Left lung (tissue), 10 donors: ENCODE results near the gene NDUFB7. TPM values are rescaled to one million over a fixed set of nuclear protein-coding genes. Genes with fewer than 3 reads are reported as not detected.

Experiments used
- ATAC-seq: fragments of 200-7000 bp; cut with Tn5 transposase; one replicate; pipeline ENCODE4 v1.9.1; 2020; ENCODE audit warnings: moderate library complexity
- DNase-seq, 4 donors: peaks; one replicate each; pipeline ENCODE4 v3.0.0-alpha.2; 2013 to 2020
- H3K27ac ChIP-seq, 2 donors: fragments of 200-600 bp; sonication (generic) in 1 of 2; one replicate each; pipeline versions ENCODE4 v1.5.0 to v1.8.0; 2020 to 2021
- H3K27me3 ChIP-seq, 2 donors: fragments of 200-600 bp; sonication (generic) in 1 of 2; one replicate each; pipeline versions ENCODE4 v1.5.0 to v1.8.0; 2020 to 2021
- H3K36me3 ChIP-seq, 2 donors: fragments of 200-600 bp; sonication (generic) in 1 of 2; one replicate each; pipeline versions ENCODE4 v1.5.0 to v1.8.0; 2020 to 2021
- H3K4me1 ChIP-seq, 2 donors: fragments of 200-600 bp; one replicate each; pipeline ENCODE4 v1.8.0; 2021
- H3K4me3 ChIP-seq, 2 donors: fragments of 200-600 bp; sonication (generic) in 1 of 2; one replicate each; pipeline versions ENCODE4 v1.5.0 to v1.8.0; 2020 to 2021; ENCODE audit warnings: mild to moderate bottlenecking in 1 of 2
- H3K9me3 ChIP-seq, 2 donors: fragments of 200-600 bp; sonication (generic) in 1 of 2; one replicate each; pipeline versions ENCODE4 v1.5.0 to v1.8.0; 2020 to 2021
- intact Hi-C, 2 donors: fragments of 100-400 bp; cut with DNase I; formaldehyde crosslinking; loops; one replicate each; pipeline versions ENCODE4 v1.11.2 to v1.14.2; 2022
- polyA plus RNA-seq, 6 donors: library from polyadenylated mRNA; unstranded; fragments of 120-200 nt; gene quantifications; one replicate each; pipeline ENCODE4 v1.2.1, GENCODE V29; 2013; ENCODE audit not compliant: insufficient read length in 6 of 6
- total RNA-seq, 2 donors: library from RNA; stranded (reverse); fragmentation: NEBNext Ultra II Directional; extraction: Animal tissue kit (Norgen Biotek cat#: 25700); gene quantifications; one replicate each; pipeline ENCODE4 v1.2.1, GENCODE V29; 2021
- TF ChIP-seq, protein P1 (sequence below), 2 donors: fragments of 200-600 bp; sonication (generic) in 1 of 2; IDR thresholded peaks; one replicate each; pipeline versions ENCODE4 v1.5.0 to v1.8.0; 2021; ENCODE audit warnings: antibody characterized with exemption in 2 of 2
- donor health status: DM: no; HTN: yes; CAD: no.
- donor health status: DM: no; HTN: no; CAD: no.

NDUFB7 gene
- total and polyA plus RNA-seq, 8 donors = 60.1 to 125 (median 87.5) TPM

DNA sequence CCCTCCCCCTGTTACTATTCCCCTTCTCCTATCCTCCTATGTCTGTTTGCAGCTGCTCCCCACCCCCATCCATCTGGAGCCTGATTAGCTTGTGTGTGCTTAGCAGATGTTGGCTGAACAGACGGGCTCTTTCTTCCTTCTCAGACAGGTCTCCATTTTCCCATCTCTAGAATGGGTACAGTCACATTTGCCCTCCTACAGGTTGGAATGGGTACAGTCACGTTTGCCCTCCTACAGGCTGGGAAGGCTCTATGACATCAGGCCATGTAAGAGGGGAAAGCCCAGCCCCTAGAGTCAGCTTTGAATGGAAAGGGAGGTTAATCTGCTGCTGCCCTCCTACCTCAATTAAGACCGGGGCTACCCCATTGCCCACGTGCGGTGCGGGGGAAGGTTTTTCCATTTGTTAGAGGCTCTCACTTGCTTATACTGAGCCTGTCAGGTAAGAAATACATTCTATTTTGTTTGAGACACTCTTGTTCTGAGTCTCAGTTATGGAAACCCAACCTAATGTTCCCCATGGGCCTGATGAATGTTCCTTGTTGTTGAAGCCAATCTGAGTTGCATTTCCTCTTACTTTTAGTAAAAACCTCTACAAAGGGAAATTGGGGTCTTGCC lies 8.9 kb upstream of the NDUFB7 start:
- intact Hi-C loops = no loop called here
- no peak overlapping the region for H3K27ac ChIP-seq
- TF ChIP-seq, protein P1, sequence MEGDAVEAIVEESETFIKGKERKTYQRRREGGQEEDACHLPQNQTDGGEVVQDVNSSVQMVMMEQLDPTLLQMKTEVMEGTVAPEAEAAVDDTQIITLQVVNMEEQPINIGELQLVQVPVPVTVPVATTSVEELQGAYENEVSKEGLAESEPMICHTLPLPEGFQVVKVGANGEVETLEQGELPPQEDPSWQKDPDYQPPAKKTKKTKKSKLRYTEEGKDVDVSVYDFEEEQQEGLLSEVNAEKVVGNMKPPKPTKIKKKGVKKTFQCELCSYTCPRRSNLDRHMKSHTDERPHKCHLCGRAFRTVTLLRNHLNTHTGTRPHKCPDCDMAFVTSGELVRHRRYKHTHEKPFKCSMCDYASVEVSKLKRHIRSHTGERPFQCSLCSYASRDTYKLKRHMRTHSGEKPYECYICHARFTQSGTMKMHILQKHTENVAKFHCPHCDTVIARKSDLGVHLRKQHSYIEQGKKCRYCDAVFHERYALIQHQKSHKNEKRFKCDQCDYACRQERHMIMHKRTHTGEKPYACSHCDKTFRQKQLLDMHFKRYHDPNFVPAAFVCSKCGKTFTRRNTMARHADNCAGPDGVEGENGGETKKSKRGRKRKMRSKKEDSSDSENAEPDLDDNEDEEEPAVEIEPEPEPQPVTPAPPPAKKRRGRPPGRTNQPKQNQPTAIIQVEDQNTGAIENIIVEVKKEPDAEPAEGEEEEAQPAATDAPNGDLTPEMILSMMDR (IDR thresholded peaks at IDR 0.05) = no peak
- H3K36me3 ChIP-seq = no peaks in the 10 kb centered on the region
- no peaks in the 10 kb centered on the region for H3K27me3 ChIP-seq
- ATAC-seq (no peak), DNase-seq (peak in 1 of 4 donors; percentile 8)
- H3K9me3 ChIP-seq = no peaks in the 10 kb centered on the region
- H3K4me3 ChIP-seq = no peak overlapping the region
- H3K4me1 ChIP-seq = no peaks in the 10 kb centered on the region

DNA sequence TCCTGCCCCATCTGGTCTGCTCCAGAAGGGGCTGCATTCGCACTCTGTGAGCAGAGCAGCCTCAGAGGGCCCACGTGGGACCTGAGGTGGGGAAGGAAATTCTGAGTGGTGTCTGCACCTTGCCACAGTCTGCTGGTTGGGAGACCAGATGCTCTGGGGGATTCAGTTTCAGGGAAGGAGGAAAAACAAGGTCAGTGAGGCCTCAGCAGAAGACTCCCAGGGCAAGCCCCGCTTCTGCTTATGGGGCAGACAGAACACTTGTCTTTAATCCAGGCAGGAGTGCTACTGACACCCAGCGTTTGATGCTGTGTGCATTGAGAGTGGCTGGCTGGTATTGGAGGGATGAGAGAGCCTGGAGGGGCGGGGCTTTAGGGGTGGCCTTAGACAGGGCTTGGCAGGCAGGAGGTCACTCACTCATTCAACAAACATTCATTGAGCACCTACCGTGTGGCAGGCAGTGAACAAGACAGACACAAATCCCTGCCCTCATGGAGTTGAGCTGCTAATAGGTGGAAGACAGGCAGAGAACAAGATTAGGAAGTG lies 6.1 kb upstream of the NDUFB7 start:
- no peak for ATAC-seq
- TF ChIP-seq, protein P1 (IDR thresholded peaks at IDR 0.05) = no peak

DNA sequence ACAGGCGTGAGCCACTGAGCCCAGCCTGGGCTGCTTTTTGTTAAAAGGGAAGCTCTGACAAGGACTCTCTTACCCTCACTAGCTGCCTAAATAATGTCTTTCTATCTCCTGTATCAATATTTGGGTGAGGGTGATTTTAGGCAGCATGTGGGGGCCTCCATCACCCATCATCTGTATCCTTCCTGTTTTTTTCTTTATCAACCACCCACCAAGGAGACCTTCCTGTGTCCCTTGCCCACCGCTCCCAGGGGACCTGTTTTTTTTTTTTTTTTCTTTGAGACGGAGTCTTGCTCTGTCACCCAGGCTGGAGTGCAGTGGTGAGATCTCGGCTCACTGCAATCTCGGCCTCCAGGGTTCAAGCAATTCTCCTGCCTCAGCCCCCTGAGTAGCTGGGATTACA lies 5.4 kb upstream of the NDUFB7 start:
- TF ChIP-seq, protein P1 (IDR thresholded peaks at IDR 0.05) = no peak
- Histone ChIP-seq H3K4me3 (no peak overlapping the region), H3K9me3 (no peaks in the 10 kb centered on the region), H3K4me1 (peaks cover 6 to 13% of the 10 kb centered on the region in 2 donors), H3K27me3 (no peaks in the 10 kb centered on the region), H3K27ac (no peak overlapping the region), H3K36me3 (no peaks in the 10 kb centered on the region)
- ATAC-seq (no peak), DNase-seq (peak in 1 of 4 donors; percentile 8)
- intact Hi-C loops = loop anchor here in 1 of 2 donors (10.0 kb wide), 1 partner anchor 118 kb away; the partner anchor contains the start of gene ZNF333

More for the DNA sequence above, 6.1 kb upstream of the NDUFB7 start:
- H3K4me3 ChIP-seq = no peak overlapping the region
- no peaks in the 10 kb centered on the region for H3K9me3 ChIP-seq
- peak in 1 of 4 donors; percentile 25 for DNase-seq
- no peak overlapping the region for H3K27ac ChIP-seq
- H3K27me3 ChIP-seq = no peaks in the 10 kb centered on the region
- no peaks in the 10 kb centered on the region for H3K36me3 ChIP-seq
- peaks cover 6 to 10% of the 10 kb centered on the region in 2 donors for H3K4me1 ChIP-seq
- intact Hi-C loops = loop anchor here in 1 of 2 donors (10.0 kb wide), 1 partner anchor 117 kb away; the partner anchor contains the start of gene ZNF333

DNA sequence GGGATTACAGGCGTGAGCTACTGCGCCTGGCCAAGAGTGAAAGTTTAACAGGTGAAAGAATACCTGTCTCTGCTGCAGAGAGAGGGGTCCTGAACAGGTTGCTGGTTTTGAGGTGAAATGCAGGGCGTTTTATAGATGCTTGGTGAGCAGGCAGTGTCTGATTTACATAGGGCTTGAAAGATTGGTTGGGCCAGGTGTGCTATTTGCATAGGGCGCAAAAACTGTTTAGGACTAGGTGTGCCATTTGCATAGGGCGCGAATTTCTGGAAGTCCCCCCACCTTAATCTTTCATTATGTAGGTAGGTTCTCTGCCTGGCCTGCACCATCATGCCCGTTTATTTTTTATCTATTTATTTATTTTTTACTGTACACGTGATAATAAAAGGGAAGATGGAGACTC lies 4.5 kb upstream of the NDUFB7 start:
- Histone ChIP-seq H3K4me3 (no peak overlapping the region), H3K27me3 (no peaks in the 10 kb centered on the region), H3K27ac (no peak overlapping the region), H3K9me3 (no peaks in the 10 kb centered on the region), H3K36me3 (no peaks in the 10 kb centered on the region), H3K4me1 (peaks cover 6 to 18% of the 10 kb centered on the region in 2 donors)
- intact Hi-C loops = loop anchor here in 1 of 2 donors (10.0 kb wide), 1 partner anchor 118 kb away; the partner anchor contains the start of gene ZNF333
- TF ChIP-seq, protein P1 (IDR thresholded peaks at IDR 0.05) = no peak
- ATAC-seq (no peak), DNase-seq (peak in 1 of 4 donors; percentile 0)

DNA sequence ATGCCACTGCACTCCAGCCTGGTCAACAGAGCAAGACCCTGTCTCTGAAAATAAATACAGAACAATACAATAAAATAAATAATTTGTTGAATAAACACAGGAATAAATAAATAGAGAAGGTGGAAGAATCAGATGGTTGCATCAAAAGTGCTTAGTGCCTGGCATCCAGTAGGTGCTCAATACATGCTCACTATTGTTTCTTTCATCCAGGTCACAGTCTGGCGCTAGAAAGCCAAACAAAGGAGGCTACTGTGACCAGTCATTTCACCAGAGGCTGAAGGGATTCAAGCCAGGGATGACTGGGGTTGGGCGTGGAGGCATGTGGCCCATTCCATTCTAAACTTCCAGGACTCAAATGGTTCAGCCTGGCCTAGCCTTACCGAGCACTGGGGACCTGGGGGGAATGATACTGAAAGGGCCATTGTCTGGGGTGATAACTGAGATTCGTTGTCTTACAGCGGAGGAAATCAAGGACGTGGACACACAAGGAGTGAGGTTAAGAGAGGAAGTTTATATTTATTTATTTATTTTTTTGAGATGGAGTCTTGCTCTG lies 3.6 kb upstream of the NDUFB7 start:
- Histone ChIP-seq H3K4me1 (peaks cover 13 to 27% of the 10 kb centered on the region in 2 donors), H3K27ac (no peak overlapping the region), H3K4me3 (no peak overlapping the region), H3K9me3 (no peaks in the 10 kb centered on the region), H3K27me3 (no peaks in the 10 kb centered on the region), H3K36me3 (no peaks in the 10 kb centered on the region)
- TF ChIP-seq, protein P1 (IDR thresholded peaks at IDR 0.05) = no peak
- intact Hi-C loops = loop anchor here in 1 of 2 donors (10.0 kb wide), 1 partner anchor 119 kb away; the partner anchor contains the start of gene ZNF333
- ATAC-seq (no peak), DNase-seq (peak in 1 of 4 donors; percentile 0)
